Forelimb muscle (tissue), 1 donor: ENCODE results near the gene TFG. TPM values are rescaled to one million over a fixed set of nuclear protein-coding genes. Genes with fewer than 3 reads are reported as not detected.

Source experiments
- DNase-seq: peaks from one replicate; pipeline ENCODE4 v3.0.0-alpha.2; 2013; ENCODE audit warnings: low read depth
- polyA plus RNA-seq: library from polyadenylated mRNA; unstranded; fragments of 120-200 nt; gene quantifications from one replicate; pipeline ENCODE4 v1.2.1, GENCODE V29; 2013; ENCODE audit not compliant: insufficient read length

TFG gene
- polyA plus RNA-seq, 1 donor, result 83.8 TPM

GRCh38 chr3:100798012-100798411 is 88.7 kb downstream of the TFG start:
- no peak for DNase-seq

Other genes with a start within 250 kb of the TFG start
- gene TMEM45A, start 216.9 kb upstream of the TFG start, polyA plus RNA-seq, result 14.4 TPM
- not detected for gene ADGRG7, start 99.9 kb upstream of the TFG start, polyA plus RNA-seq